Endothelial cell of umbilical vein (primary cell): ENCODE measurements around the gene FBXL17.

Experiments
- EZH2 ChIP-seq: IDR thresholded peaks from 2 replicates; pipeline ENCODE4 v1.6.1; 2012; ENCODE audit warnings: borderline replicate concordance, low read depth, mild to moderate bottlenecking, moderate library complexity, low read length, inconsistent platforms; ENCODE audit not compliant: severe bottlenecking
- FOS ChIP-seq: IDR thresholded peaks from 2 replicates; pipeline ENCODE4 v1.6.1; 2011; ENCODE audit warnings: mild to moderate bottlenecking, low read length, moderate library complexity, borderline replicate concordance; ENCODE audit not compliant: insufficient read depth
- GATA2 ChIP-seq: IDR thresholded peaks from 2 replicates; pipeline ENCODE4 v1.7.0; 2011; ENCODE audit warnings: low read depth, mild to moderate bottlenecking, moderate library complexity, mixed read lengths, low read length; ENCODE audit not compliant: insufficient read length, insufficient read depth
- MYC ChIP-seq: IDR thresholded peaks from one replicate; pipeline ENCODE4 v1.6.1; 2011; ENCODE audit warnings: mild to moderate bottlenecking, low read depth, low read length
- POLR2A ChIP-seq: IDR thresholded peaks from 2 replicates; pipeline ENCODE4 v1.6.1; 2012; ENCODE audit warnings: low read depth, mild to moderate bottlenecking, control low read depth, low read length
- POLR2AphosphoS5 ChIP-seq: IDR thresholded peaks from 2 replicates; pipeline ENCODE4 v1.6.1; 2012; ENCODE audit warnings: low read depth, mild to moderate bottlenecking, control low read depth, low read length, moderate library complexity; ENCODE audit not compliant: insufficient read depth
- TF ChIP-seq, protein P1 (sequence below), 2 donors: IDR thresholded peaks; 1 replicate in 1 of 2; 2 replicates in 1 of 2; pipeline ENCODE4 v1.5.1; 2011; ENCODE audit warnings: low read length in 2 of 2, mild to moderate bottlenecking in 2 of 2, moderate library complexity in 2 of 2, control low read depth in 1 of 2, inconsistent platforms in 1 of 2, low read depth in 1 of 2; ENCODE audit not compliant: insufficient read depth in 1 of 2; ENCODE audit errors: extremely low read depth in 1 of 2
- TF ChIP-seq, protein P2 (sequence below): IDR thresholded peaks from 2 replicates; pipeline ENCODE4 v1.6.1; 2011; ENCODE audit not compliant: insufficient read depth, insufficient read length

DNA sequence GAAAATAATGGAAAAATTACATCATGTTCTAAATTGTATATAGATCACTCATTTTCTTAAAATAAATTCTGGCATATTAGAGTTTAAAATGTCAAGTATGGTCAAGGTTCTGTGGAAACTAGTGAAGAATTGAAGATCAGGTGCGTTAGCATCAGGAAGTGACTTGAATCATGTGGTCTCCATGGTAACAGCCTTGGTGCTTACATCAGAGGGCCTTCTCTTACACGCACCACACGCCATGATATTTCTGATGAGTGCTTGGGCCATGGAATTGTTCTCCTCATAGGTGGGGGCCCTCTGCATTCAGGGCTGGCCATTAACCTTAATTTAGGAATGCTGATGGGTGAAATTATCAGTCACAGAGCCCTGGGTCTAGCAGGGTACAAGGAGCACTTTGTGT, 423.0 kb downstream of the FBXL17 start:
- TF ChIP-seq, protein P1, sequence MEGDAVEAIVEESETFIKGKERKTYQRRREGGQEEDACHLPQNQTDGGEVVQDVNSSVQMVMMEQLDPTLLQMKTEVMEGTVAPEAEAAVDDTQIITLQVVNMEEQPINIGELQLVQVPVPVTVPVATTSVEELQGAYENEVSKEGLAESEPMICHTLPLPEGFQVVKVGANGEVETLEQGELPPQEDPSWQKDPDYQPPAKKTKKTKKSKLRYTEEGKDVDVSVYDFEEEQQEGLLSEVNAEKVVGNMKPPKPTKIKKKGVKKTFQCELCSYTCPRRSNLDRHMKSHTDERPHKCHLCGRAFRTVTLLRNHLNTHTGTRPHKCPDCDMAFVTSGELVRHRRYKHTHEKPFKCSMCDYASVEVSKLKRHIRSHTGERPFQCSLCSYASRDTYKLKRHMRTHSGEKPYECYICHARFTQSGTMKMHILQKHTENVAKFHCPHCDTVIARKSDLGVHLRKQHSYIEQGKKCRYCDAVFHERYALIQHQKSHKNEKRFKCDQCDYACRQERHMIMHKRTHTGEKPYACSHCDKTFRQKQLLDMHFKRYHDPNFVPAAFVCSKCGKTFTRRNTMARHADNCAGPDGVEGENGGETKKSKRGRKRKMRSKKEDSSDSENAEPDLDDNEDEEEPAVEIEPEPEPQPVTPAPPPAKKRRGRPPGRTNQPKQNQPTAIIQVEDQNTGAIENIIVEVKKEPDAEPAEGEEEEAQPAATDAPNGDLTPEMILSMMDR (IDR thresholded peaks at IDR 0.05; ENCODE audit: extremely low read depth in 1 of 2, insufficient read depth in 1 of 2, low read depth in 1 of 2, low read length in 2 of 2) = no peak
- no peak for TF ChIP-seq POLR2AphosphoS5
- TF ChIP-seq EZH2 = no peak
- no peak for TF ChIP-seq POLR2A
- TF ChIP-seq, protein P2, sequence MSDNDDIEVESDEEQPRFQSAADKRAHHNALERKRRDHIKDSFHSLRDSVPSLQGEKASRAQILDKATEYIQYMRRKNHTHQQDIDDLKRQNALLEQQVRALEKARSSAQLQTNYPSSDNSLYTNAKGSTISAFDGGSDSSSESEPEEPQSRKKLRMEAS = no peak
- no peak for TF ChIP-seq GATA2
- TF ChIP-seq MYC = no peak
- no peak for TF ChIP-seq FOS
